Stomach (tissue), 4 donors: ENCODE measurements around the gene SNRNP25.

ENCODE experiments used
- EP300 ChIP-seq: sonication (generic); formaldehyde crosslinking; IDR thresholded peaks from one replicate; pipeline ENCODE4 v1.6.1; 2017; ENCODE audit warnings: antibody characterized with exemption
- POLR2A ChIP-seq, 4 donors: fragments of 450-650 bp; IDR thresholded peaks; one replicate each; pipeline ENCODE4 v1.6.1; 2016; ENCODE audit warnings: antibody characterized with exemption in 4 of 4, control low read depth in 2 of 4, mild to moderate bottlenecking in 1 of 4, moderate library complexity in 1 of 4
- POLR2AphosphoS5 ChIP-seq, 3 donors: sonication (generic); formaldehyde crosslinking; IDR thresholded peaks; one replicate each; pipeline ENCODE4 v1.6.1; 2016; ENCODE audit warnings: antibody characterized with exemption in 3 of 3
- TF ChIP-seq, protein P1 (sequence below), 7 experiments: fragments of 450-650 bp in 4 of 7; fragments of 200-600 bp in 3 of 7; sonication (generic) in 3 of 7; IDR thresholded peaks; one replicate each; pipeline ENCODE4 v1.5.1; 2016 to 2019; ENCODE audit warnings: antibody characterized with exemption in 7 of 7, control low read depth in 2 of 7, mild to moderate bottlenecking in 1 of 7

DNA sequence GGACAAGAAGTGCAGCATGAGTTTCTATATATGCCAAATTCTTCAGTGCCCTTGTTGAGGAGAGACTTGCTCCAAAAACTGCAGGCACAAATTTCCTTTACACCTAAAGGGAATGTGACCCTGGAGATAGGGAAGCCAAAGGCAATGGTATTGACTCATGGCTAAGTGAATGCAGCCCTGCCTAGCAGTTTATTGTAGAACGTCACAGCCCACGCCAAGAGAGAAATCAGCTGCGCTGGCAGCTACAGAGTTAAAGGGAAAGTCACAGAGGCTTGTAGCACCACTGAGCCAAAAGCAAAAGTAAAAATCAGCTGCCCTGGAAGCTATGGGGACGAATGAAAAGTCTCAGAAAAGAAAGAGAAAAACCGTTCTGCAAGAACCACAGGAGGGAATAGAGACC lies 10.3 kb upstream of the SNRNP25 start:
- no peak for TF ChIP-seq EP300
- TF ChIP-seq, protein P1, sequence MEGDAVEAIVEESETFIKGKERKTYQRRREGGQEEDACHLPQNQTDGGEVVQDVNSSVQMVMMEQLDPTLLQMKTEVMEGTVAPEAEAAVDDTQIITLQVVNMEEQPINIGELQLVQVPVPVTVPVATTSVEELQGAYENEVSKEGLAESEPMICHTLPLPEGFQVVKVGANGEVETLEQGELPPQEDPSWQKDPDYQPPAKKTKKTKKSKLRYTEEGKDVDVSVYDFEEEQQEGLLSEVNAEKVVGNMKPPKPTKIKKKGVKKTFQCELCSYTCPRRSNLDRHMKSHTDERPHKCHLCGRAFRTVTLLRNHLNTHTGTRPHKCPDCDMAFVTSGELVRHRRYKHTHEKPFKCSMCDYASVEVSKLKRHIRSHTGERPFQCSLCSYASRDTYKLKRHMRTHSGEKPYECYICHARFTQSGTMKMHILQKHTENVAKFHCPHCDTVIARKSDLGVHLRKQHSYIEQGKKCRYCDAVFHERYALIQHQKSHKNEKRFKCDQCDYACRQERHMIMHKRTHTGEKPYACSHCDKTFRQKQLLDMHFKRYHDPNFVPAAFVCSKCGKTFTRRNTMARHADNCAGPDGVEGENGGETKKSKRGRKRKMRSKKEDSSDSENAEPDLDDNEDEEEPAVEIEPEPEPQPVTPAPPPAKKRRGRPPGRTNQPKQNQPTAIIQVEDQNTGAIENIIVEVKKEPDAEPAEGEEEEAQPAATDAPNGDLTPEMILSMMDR (IDR thresholded peaks at IDR 0.05), result no peak
- TF ChIP-seq POLR2AphosphoS5 (IDR thresholded peaks at IDR 0.05), result no peak
- TF ChIP-seq POLR2A (IDR thresholded peaks at IDR 0.05), result no peak
